ENCODE results near the gene NME7. TPM values are rescaled to one million over a fixed set of nuclear protein-coding genes. Genes with fewer than 3 reads are reported as not detected.
"Not testable (repeated sequence)": the region's sequence is repeated elsewhere in the genome, so short reads cannot be mapped to it uniquely, and the experiment has no call there.

Gene NME7
- total RNA-seq, 1 experiment from 2014 or later: 13.2 TPM

DNA sequence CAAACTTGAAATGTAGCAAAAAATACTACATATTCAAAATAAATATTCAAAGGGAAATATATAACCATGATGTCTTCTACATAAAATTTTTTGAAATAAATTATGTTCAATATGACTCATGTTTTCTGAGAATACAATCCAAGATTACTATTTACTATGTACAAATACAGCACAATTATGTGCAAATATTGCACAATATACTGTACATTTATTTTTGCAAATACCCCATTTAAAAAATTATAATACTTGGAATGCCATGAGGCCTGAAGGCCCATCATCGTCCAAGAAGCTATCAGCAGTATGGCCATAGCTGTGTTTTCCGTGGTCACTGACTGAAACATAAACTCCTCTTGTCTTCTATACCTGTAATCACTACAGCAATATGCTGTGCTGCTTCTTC is 47.4 kb upstream of the NME7 start:
- Mint-ChIP-seq H3K27me3 (ENCODE audit: low read depth) (no peaks in the 10 kb centered on the region; the same call in 1 of the 2 replicates), H3K36me3 (ENCODE audit: insufficient read depth in 1 of 3, low read depth in 3 of 3) (peaks cover 0 to 2% (median 0%) of the 10 kb centered on the region in 3 experiments; a peak in 1 of 7 replicates), H3K9me3 (peaks cover 0 to 6% of the 10 kb centered on the region in 2 experiments; a peak in 2 of 5 replicates), H3K27ac (no peak overlapping the region), H3K4me3 (no peak overlapping the region), H3K4me1 (no peaks in the 10 kb centered on the region)
- Histone ChIP-seq H4K20me1 (ENCODE audit: control insufficient read depth, insufficient read depth, insufficient read length) (no peaks in the 10 kb centered on the region), H3K14ac (ENCODE audit: insufficient read depth, low read length) (no peak overlapping the region), H3K79me1 (ENCODE audit: insufficient read depth, low read depth, low read length, poor library complexity, severe bottlenecking) (no peaks in the 10 kb centered on the region), H4K91ac (ENCODE audit: insufficient read length, low read depth, low read length) (no peak overlapping the region), H4K5ac (ENCODE audit: insufficient read length, low read depth, low read length) (no peak overlapping the region), H2BK12ac (ENCODE audit: insufficient read length, low read depth, low read length) (no peak overlapping the region), H3K9me3 (ENCODE audit: control insufficient read depth, low read depth, low read length) (no peaks in the 10 kb centered on the region), H3K27me3 (ENCODE audit: insufficient read depth, low read length) (no peaks in the 10 kb centered on the region), H3K18ac (ENCODE audit: insufficient read length, low read depth, low read length) (no peak overlapping the region), H3K23me2 (ENCODE audit: insufficient read length, low read depth, low read length, poor library complexity, severe bottlenecking) (no peaks in the 10 kb centered on the region), H3K4me1 (ENCODE audit: insufficient read depth, low read length) (no peaks in the 10 kb centered on the region), H3K56ac (ENCODE audit: insufficient read length, low read depth, low read length) (no peak overlapping the region), H2BK120ac (ENCODE audit: low read depth, low read length, poor library complexity, severe bottlenecking) (no peak overlapping the region), H2AFZ (ENCODE audit: low read length) (no peak overlapping the region), H2BK5ac (ENCODE audit: insufficient read length, low read length) (no peak overlapping the region), H2AK5ac (ENCODE audit: insufficient read length, low read length) (no peak overlapping the region), H2BK20ac (ENCODE audit: low read depth, low read length, poor library complexity, severe bottlenecking) (no peak overlapping the region), H4K8ac (replicated peaks; ENCODE audit: insufficient read length, low read depth, low read length) (no peak overlapping the region), H2BK15ac (ENCODE audit: low read depth, low read length) (no peak overlapping the region), H3K23ac (ENCODE audit: insufficient read length, low read depth, low read length) (no peak overlapping the region), H3K4me2 (ENCODE audit: insufficient read depth, insufficient read length, low read length) (no peak overlapping the region), H3K4ac (ENCODE audit: low read depth, low read length) (no peak overlapping the region), H3K79me2 (ENCODE audit: insufficient read depth, low read length) (no peaks in the 10 kb centered on the region), H3K9ac (ENCODE audit: extremely low read depth, insufficient read length, low read length) (no peak overlapping the region), H3K27ac (ENCODE audit: insufficient read length, low read depth, low read length) (no peak overlapping the region), H3T11ph (ENCODE audit: low read length) (no peak overlapping the region)
- DNase-seq: no peak
- no CpG with 5 or more reads among the region's 2 CpGs for WGBS (ENCODE audit: extremely low coverage, insufficient read length, low lambda C conversion rate)
- TF ChIP-seq, protein P1, sequence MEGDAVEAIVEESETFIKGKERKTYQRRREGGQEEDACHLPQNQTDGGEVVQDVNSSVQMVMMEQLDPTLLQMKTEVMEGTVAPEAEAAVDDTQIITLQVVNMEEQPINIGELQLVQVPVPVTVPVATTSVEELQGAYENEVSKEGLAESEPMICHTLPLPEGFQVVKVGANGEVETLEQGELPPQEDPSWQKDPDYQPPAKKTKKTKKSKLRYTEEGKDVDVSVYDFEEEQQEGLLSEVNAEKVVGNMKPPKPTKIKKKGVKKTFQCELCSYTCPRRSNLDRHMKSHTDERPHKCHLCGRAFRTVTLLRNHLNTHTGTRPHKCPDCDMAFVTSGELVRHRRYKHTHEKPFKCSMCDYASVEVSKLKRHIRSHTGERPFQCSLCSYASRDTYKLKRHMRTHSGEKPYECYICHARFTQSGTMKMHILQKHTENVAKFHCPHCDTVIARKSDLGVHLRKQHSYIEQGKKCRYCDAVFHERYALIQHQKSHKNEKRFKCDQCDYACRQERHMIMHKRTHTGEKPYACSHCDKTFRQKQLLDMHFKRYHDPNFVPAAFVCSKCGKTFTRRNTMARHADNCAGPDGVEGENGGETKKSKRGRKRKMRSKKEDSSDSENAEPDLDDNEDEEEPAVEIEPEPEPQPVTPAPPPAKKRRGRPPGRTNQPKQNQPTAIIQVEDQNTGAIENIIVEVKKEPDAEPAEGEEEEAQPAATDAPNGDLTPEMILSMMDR (conservative IDR thresholded peaks at IDR 0.05): no peak

DNA sequence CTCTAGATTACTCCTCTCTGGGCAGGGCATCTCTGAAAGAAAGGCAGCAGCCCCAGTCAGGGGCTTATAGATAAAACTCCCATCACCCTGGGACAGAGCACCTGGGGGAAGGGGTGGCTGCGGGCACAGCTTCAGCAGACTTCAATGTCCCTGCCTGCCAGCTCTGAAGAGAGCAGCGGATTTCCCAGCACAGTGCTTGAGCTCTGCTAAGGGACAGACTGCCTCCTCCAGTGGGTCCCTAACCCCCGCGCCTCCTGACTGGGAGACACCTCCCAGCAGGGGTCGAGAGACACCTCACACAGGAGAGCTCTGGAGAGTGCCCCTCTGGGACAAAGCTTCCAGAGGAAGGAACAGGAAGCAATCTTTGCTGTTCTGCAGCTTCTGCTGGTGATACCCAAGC is 40.7 kb upstream of the NME7 start:
- not testable (repeated sequence) for H2BK120ac ChIP-seq (ENCODE audit: low read depth, low read length, poor library complexity, severe bottlenecking); H3K23ac ChIP-seq (ENCODE audit: insufficient read length, low read depth, low read length); H4K8ac ChIP-seq (replicated peaks; ENCODE audit: insufficient read length, low read depth, low read length); H4K20me1 ChIP-seq (ENCODE audit: control insufficient read depth, insufficient read depth, insufficient read length); H3K9ac ChIP-seq (ENCODE audit: extremely low read depth, insufficient read length, low read length); H2BK12ac ChIP-seq (ENCODE audit: insufficient read length, low read depth, low read length); H3K14ac ChIP-seq (ENCODE audit: insufficient read depth, low read length); DNase-seq; H3K4me1 ChIP-seq (ENCODE audit: insufficient read depth, low read length); H3K4me2 ChIP-seq (ENCODE audit: insufficient read depth, insufficient read length, low read length); H4K91ac ChIP-seq (ENCODE audit: insufficient read length, low read depth, low read length); H2AFZ ChIP-seq (ENCODE audit: low read length); H3K79me1 ChIP-seq (ENCODE audit: insufficient read depth, low read depth, low read length, poor library complexity, severe bottlenecking); H2AK5ac ChIP-seq (ENCODE audit: insufficient read length, low read length); H3K4me3 Mint-ChIP-seq; H3K23me2 ChIP-seq (ENCODE audit: insufficient read length, low read depth, low read length, poor library complexity, severe bottlenecking); H3K27me3 ChIP-seq (ENCODE audit: insufficient read depth, low read length); H2BK15ac ChIP-seq (ENCODE audit: low read depth, low read length); H3K18ac ChIP-seq (ENCODE audit: insufficient read length, low read depth, low read length); H3K79me2 ChIP-seq (ENCODE audit: insufficient read depth, low read length); H3K9me3 ChIP-seq (ENCODE audit: control insufficient read depth, low read depth, low read length); H4K5ac ChIP-seq (ENCODE audit: insufficient read length, low read depth, low read length); H2BK20ac ChIP-seq (ENCODE audit: low read depth, low read length, poor library complexity, severe bottlenecking); H3K27ac ChIP-seq (ENCODE audit: insufficient read length, low read depth, low read length); H3T11ph ChIP-seq (ENCODE audit: low read length); H2BK5ac ChIP-seq (ENCODE audit: insufficient read length, low read length); H3K27ac Mint-ChIP-seq; H3K56ac ChIP-seq (ENCODE audit: insufficient read length, low read depth, low read length); H3K4ac ChIP-seq (ENCODE audit: low read depth, low read length); H3K4me1 Mint-ChIP-seq
- Mint-ChIP-seq H3K9me3 (peaks cover 22 to 36% of the 10 kb centered on the region in 2 experiments; a peak in 4 of 5 replicates), H3K36me3 (ENCODE audit: insufficient read depth in 1 of 3, low read depth in 3 of 3) (peaks cover 2 to 18% (median 5%) of the 10 kb centered on the region in 3 experiments; a peak in 4 of 7 replicates), H3K27me3 (ENCODE audit: low read depth) (peaks cover 17% of the 10 kb centered on the region)
- no CpG with 5 or more reads among the region's 5 CpGs for WGBS (ENCODE audit: extremely low coverage, insufficient read length, low lambda C conversion rate)

Data from H9 (cell line).